ENCODE measurements around the gene RBM17.

DNA sequence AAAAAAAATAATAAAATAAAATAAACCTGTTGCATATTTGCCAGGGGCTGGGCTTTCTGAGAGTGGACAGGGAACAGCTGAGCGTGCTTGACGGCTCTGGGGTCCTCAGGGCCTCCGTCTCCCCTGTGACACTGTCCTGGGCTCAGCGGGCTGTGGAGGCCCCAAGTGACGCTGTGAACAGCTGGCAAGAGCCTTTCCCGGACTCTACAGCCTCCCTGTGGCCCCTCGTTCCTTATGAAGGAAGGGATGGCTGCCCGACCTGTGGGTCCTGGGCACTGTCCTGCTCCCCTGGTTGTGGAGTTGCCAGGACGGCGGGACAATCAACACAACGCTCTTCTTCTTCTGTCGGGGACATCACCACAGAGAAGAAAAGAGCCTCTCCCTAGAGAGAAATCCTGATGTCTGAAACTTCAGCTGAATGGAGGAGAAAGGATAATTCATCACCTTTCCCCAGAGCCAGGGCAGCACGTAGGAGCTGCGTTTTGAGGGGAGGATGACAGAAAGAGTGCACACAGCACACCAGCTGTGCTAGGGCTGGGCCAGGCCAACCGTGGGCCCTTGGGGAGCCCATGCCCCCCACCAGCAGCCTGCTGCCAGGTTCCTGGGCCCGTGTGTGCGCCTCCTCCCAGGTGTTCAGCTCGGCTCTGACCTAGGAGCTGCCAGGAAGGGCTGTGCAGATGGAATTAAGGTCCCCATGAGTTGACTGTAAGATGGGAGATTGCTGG is 45.4 kb downstream of the RBM17 start:
- TF ChIP-seq, protein P1, sequence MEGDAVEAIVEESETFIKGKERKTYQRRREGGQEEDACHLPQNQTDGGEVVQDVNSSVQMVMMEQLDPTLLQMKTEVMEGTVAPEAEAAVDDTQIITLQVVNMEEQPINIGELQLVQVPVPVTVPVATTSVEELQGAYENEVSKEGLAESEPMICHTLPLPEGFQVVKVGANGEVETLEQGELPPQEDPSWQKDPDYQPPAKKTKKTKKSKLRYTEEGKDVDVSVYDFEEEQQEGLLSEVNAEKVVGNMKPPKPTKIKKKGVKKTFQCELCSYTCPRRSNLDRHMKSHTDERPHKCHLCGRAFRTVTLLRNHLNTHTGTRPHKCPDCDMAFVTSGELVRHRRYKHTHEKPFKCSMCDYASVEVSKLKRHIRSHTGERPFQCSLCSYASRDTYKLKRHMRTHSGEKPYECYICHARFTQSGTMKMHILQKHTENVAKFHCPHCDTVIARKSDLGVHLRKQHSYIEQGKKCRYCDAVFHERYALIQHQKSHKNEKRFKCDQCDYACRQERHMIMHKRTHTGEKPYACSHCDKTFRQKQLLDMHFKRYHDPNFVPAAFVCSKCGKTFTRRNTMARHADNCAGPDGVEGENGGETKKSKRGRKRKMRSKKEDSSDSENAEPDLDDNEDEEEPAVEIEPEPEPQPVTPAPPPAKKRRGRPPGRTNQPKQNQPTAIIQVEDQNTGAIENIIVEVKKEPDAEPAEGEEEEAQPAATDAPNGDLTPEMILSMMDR (conservative IDR thresholded peaks at IDR 0.05; ENCODE audit: low read depth, low read length) = no peak
- TF ChIP-seq EZH2phosphoT487 (IDR thresholded peaks at IDR 0.05; ENCODE audit: borderline replicate concordance, low read length) (no peak), EZH2 (IDR thresholded peaks at IDR 0.05; ENCODE audit: low read length, unreplicated experiment) (no peak)

Data from PC-3 (cell line).